Hepatocyte (in vitro differentiated cells): Measurements from ENCODE around the gene BOK. TPM values are rescaled to one million over a fixed set of nuclear protein-coding genes. Genes with fewer than 3 reads are reported as not detected.

ENCODE experiments used
- DNase-seq: peaks from one replicate; pipeline ENCODE4 v3.0.0-alpha.2; 2016; ENCODE audit warnings: low spot score
- H2AFZ ChIP-seq: fragments of 200-600 bp; sonication (generic); 2 replicates; pipeline ENCODE4 v1.6.0; 2016; ENCODE audit warnings: antibody characterized with exemption, mild to moderate bottlenecking
- H3K27ac ChIP-seq: fragments of 200-600 bp; sonication (generic); 2 replicates; pipeline ENCODE4 v1.5.1; 2016; ENCODE audit warnings: mild to moderate bottlenecking
- H3K27me3 ChIP-seq: fragments of 200-600 bp; sonication (generic); 2 replicates; pipeline ENCODE4 v1.6.1; 2016
- H3K36me3 ChIP-seq: fragments of 200-600 bp; sonication (generic); replicated peaks from 2 replicates; pipeline ENCODE4 v1.5.1; 2016; ENCODE audit warnings: low read depth; ENCODE audit not compliant: insufficient read depth
- H3K4me1 ChIP-seq: fragments of 200-600 bp; sonication (generic); 2 replicates; pipeline ENCODE4 v1.5.1; 2016; ENCODE audit warnings: mild to moderate bottlenecking, moderate library complexity; ENCODE audit not compliant: insufficient read depth
- H3K4me2 ChIP-seq: fragments of 200-600 bp; sonication (generic); 2 replicates; pipeline ENCODE4 v1.6.0; 2016
- H3K4me3 ChIP-seq: fragments of 200-600 bp; sonication (generic); 2 replicates; pipeline ENCODE4 v1.5.1; 2016; ENCODE audit warnings: mild to moderate bottlenecking
- H3K79me2 ChIP-seq: fragments of 200-600 bp; sonication (generic); 2 replicates; pipeline ENCODE4 v1.6.0; 2017; ENCODE audit warnings: mild to moderate bottlenecking
- H3K9me2 ChIP-seq: fragments of 200-600 bp; sonication (generic); replicated peaks from 2 replicates; pipeline ENCODE4 v1.6.0; 2017; ENCODE audit warnings: mild to moderate bottlenecking; ENCODE audit not compliant: insufficient read depth
- H3K9me3 ChIP-seq: fragments of 200-600 bp; sonication (generic); 2 replicates; pipeline ENCODE4 v1.5.1; 2016; ENCODE audit warnings: low read depth, mild to moderate bottlenecking
- H4K20me1 ChIP-seq: fragments of 200-600 bp; sonication (generic); 2 replicates; pipeline ENCODE4 v1.6.0; 2016; ENCODE audit warnings: mild to moderate bottlenecking; ENCODE audit not compliant: insufficient read depth, poor library complexity, severe bottlenecking
- EZH2 ChIP-seq: fragments of 200-600 bp; sonication (generic); IDR thresholded peaks from 2 replicates; pipeline ENCODE4 v1.6.1; 2016; ENCODE audit warnings: antibody characterized with exemption, mild to moderate bottlenecking, borderline replicate concordance
- EZH2phosphoT487 ChIP-seq: fragments of 200-600 bp; sonication (generic); IDR thresholded peaks from one replicate; pipeline ENCODE4 v1.6.1; 2018; ENCODE audit warnings: antibody characterized with exemption, mild to moderate bottlenecking, low read depth, moderate library complexity; ENCODE audit not compliant: unreplicated experiment, severe bottlenecking
- WGBS: methylation state at CpG from one replicate; pipeline ENCODE4 v1.1.6; 2016; ENCODE audit warnings: low lambda C conversion rate; ENCODE audit errors: missing lambda C conversion rate; 5-methylcytosine and 5-hydroxymethylcytosine counted together
- polyA plus RNA-seq: library from polyadenylated mRNA; unstranded; fragments of >200 nt; fragmentation: Nextera tagmentation; extraction: Ambion mirVana; gene quantifications from 2 replicates; pipeline ENCODE4 v1.2.1, GENCODE V29; 2016
- total RNA-seq: library from RNA; depleted of rRNA; stranded (reverse); fragments of >200 nt; gene quantifications from 2 replicates; pipeline ENCODE4 v1.2.3, GENCODE V29; 2014
- TF ChIP-seq, protein P1 (sequence below): fragments of 200-600 bp; sonication (generic); IDR thresholded peaks from 2 replicates; pipeline ENCODE4 v1.5.1; 2016; ENCODE audit warnings: antibody characterized with exemption, mild to moderate bottlenecking; ENCODE audit not compliant: poor library complexity

BOK gene
- total and polyA plus RNA-seq, 2 experiments from 2014 or later = 24.2 to 26.5 TPM

DNA sequence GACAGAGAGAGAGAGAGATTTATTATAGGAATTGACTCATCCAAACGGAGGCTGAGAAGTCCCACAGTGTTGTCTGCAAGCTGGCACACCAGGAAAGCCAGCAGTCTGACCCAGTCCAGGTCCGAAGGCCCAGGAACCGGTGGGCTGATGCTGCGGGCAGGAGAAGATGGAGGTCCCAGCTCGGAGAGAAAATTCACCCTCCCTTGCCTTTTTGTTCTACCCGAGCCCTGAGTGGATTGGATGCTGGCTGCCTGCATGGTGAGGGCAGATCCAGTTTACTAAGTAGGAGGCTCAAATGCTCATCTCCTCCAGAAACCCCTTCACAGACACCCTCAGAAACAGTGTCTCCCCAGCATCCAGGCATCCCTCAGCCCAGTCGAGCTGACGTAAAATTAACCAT, 28.0 kb upstream of the BOK start:
- TF ChIP-seq, protein P1, sequence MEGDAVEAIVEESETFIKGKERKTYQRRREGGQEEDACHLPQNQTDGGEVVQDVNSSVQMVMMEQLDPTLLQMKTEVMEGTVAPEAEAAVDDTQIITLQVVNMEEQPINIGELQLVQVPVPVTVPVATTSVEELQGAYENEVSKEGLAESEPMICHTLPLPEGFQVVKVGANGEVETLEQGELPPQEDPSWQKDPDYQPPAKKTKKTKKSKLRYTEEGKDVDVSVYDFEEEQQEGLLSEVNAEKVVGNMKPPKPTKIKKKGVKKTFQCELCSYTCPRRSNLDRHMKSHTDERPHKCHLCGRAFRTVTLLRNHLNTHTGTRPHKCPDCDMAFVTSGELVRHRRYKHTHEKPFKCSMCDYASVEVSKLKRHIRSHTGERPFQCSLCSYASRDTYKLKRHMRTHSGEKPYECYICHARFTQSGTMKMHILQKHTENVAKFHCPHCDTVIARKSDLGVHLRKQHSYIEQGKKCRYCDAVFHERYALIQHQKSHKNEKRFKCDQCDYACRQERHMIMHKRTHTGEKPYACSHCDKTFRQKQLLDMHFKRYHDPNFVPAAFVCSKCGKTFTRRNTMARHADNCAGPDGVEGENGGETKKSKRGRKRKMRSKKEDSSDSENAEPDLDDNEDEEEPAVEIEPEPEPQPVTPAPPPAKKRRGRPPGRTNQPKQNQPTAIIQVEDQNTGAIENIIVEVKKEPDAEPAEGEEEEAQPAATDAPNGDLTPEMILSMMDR = no peak
- TF ChIP-seq EZH2 = no peak
- no peak for TF ChIP-seq EZH2phosphoT487
- no peaks in the 10 kb centered on the region for H3K27me3 ChIP-seq
- H3K4me2 ChIP-seq = no peak overlapping the region

DNA sequence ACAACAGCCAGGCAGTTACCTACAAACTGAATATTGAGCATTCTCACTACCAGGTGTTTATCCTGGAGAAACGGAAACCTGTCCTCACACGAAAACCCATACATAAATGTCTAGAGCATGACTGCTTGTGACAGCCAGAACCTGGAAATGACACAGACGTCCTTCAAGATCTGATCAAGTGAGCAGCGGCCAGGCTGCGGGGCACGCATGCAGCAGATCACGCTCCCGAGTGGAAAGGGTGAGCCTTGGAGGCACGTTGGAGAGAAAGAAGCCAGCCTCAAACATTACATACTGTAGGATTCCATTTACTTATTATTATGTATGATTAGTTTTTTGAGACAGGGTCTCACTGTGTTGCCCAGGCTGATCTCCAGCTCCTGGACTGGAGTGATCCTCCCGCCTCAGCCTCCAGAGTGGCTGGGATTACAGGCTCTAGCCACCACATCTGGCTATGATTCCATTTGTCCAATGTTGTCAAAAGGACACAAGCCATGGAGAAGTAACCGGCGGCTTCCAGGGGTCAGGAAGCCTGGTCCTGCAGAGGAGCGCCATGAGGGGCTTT, 27.3 kb upstream of the BOK start:
- WGBS = 87% methylated on average over 13 of the region's 13 CpGs
- DNase-seq = no peak
- Histone ChIP-seq H3K9me3 (no peaks in the 10 kb centered on the region), H3K36me3 (no peaks in the 10 kb centered on the region), H3K4me3 (no peak overlapping the region), H3K4me2 (no peak overlapping the region), H4K20me1 (no peaks in the 10 kb centered on the region), H2AFZ (no peak overlapping the region), H3K9me2 (no peaks in the 10 kb centered on the region), H3K79me2 (no peaks in the 10 kb centered on the region), H3K27ac (no peak overlapping the region), H3K27me3 (no peaks in the 10 kb centered on the region), H3K4me1 (no peaks in the 10 kb centered on the region)
- TF ChIP-seq, protein P1 = no peak
- TF ChIP-seq EZH2 (no peak), EZH2phosphoT487 (no peak)

More for the DNA sequence above, 28.0 kb upstream of the BOK start:
- no peaks in the 10 kb centered on the region for H3K9me2 ChIP-seq
- H3K9me3 ChIP-seq = no peaks in the 10 kb centered on the region
- H4K20me1 ChIP-seq = no peaks in the 10 kb centered on the region
- H3K79me2 ChIP-seq = no peaks in the 10 kb centered on the region
- no peaks in the 10 kb centered on the region for H3K4me1 ChIP-seq
- DNase-seq = no peak
- H2AFZ ChIP-seq = no peak overlapping the region
- H3K27ac ChIP-seq = no peak overlapping the region
- H3K36me3 ChIP-seq = no peaks in the 10 kb centered on the region
- 79% methylated on average over 8 of the region's 8 CpGs for WGBS
- H3K4me3 ChIP-seq = no peak overlapping the region

DNA sequence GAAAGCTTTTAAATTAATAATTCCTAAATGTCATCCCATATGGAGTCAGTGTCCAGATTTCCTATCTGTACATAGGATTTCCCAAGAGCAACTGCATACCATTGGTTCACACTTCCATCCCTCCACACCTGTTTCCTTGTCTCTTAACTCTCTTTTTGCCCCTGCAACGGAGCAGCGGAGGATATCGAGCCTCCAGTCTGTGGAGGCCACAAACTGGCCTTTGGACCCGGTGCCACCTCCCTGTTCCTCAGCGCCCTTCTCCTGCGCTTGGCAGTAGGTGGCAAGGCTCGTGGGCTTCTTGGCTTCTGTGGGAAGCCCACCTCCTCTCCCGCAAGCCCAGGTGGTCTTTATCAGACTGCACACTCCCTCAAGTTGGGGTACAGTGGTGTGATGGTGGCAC, 26.4 kb upstream of the BOK start:
- Histone ChIP-seq H3K79me2 (no peaks in the 10 kb centered on the region), H3K36me3 (no peaks in the 10 kb centered on the region), H3K27me3 (no peaks in the 10 kb centered on the region), H3K9me3 (no peaks in the 10 kb centered on the region), H2AFZ (no peak overlapping the region), H4K20me1 (no peaks in the 10 kb centered on the region), H3K9me2 (no peaks in the 10 kb centered on the region), H3K27ac (no peak overlapping the region), H3K4me1 (no peaks in the 10 kb centered on the region), H3K4me2 (no peak overlapping the region), H3K4me3 (no peak overlapping the region)
- WGBS = 97% methylated on average over 8 of the region's 8 CpGs
- DNase-seq = no peak
- TF ChIP-seq, protein P1 = no peak
- no peak for TF ChIP-seq EZH2phosphoT487
- no peak for TF ChIP-seq EZH2
